HFFc6 (cell line): Measurements from ENCODE around the gene PML. TPM values are rescaled to one million over a fixed set of nuclear protein-coding genes. Genes with fewer than 3 reads are reported as not detected.

Source experiments
- DNase-seq: peaks from one replicate; pipeline ENCODE4 v3.0.0-alpha.2; 2018
- H3K27ac Mint-ChIP-seq: 2 replicates; pipeline ENCODE4 v1.8.0; 2020; ENCODE audit warnings: mild to moderate bottlenecking, mixed read lengths
- H3K27me3 Mint-ChIP-seq: 2 replicates; pipeline ENCODE4 v1.8.0; 2021; ENCODE audit warnings: mild to moderate bottlenecking, moderate library complexity, mixed read lengths; ENCODE audit not compliant: insufficient read depth
- H3K36me3 Mint-ChIP-seq: 2 replicates; pipeline ENCODE4 v1.8.0; 2021; ENCODE audit warnings: low read depth, mixed read lengths
- H3K4me1 Mint-ChIP-seq: 2 replicates; pipeline ENCODE4 v1.8.0; 2020; ENCODE audit warnings: low read depth, mixed read lengths
- H3K4me3 Mint-ChIP-seq: 2 replicates; pipeline ENCODE4 v1.8.0; 2020; ENCODE audit warnings: mild to moderate bottlenecking, moderate library complexity, mixed read lengths
- H3K9me3 Mint-ChIP-seq: 2 replicates; pipeline ENCODE4 v1.8.0; 2020; ENCODE audit warnings: mild to moderate bottlenecking, mixed read lengths
- CTCF ChIP-seq: fragments of 200-600 bp; sonication (generic); IDR thresholded peaks from 2 replicates; pipeline ENCODE4 v1.5.0; 2021; ENCODE audit warnings: antibody characterized with exemption, mild to moderate bottlenecking
- total RNA-seq, 6 experiments: library from RNA; stranded (reverse); fragmentation: NEBNext Ultra II Directional; extraction: Animal tissue kit (Norgen Biotek cat#: 25700); gene quantifications; 2 replicates in 1 of 6; 3 replicates in 5 of 6; pipeline ENCODE4 v1.2.3, GENCODE V29; 2021

PML gene
- total RNA-seq, 6 experiments from 2014 or later, result 45.2 to 51.8 (median 47.5) TPM

DNA sequence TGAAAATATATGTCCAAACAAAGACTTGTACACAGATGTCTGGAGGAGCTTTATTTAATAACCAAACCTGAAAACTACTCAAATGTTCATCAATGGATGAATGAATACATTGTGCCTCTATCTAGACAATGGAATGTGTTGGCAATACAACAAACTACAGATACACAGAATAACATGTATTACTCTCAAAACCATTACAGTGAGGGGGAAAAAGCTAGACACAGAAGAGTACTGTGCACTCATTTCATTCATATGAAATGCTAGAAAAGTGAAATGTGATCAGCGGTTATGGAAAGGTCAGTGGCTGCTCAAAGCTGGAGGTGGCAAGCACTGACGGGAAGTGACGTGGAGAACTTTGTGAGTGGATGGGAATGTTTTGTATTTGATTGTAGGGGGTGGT lies 15.6 kb upstream of the PML start:
- H3K27me3 Mint-ChIP-seq, result peaks cover 4% of the 10 kb centered on the region
- DNase-seq, result no peak
- no peak for TF ChIP-seq CTCF
- H3K36me3 Mint-ChIP-seq, result peaks cover 4% of the 10 kb centered on the region; the same call in 1 of the 2 replicates
- H3K4me3 Mint-ChIP-seq, result no peak overlapping the region
- no peak overlapping the region for H3K27ac Mint-ChIP-seq
- peaks cover 4% of the 10 kb centered on the region; the same call in 1 of the 2 replicates for H3K9me3 Mint-ChIP-seq
- peaks cover 33% of the 10 kb centered on the region for H3K4me1 Mint-ChIP-seq

GRCh38 chr15:73979636-73980035 lies 14.9 kb upstream of the PML start:
- no peak overlapping the region for H3K27ac Mint-ChIP-seq
- H3K9me3 Mint-ChIP-seq, result no peaks in the 10 kb centered on the region; the same call in 1 of the 2 replicates
- peaks cover 41% of the 10 kb centered on the region for H3K4me1 Mint-ChIP-seq
- no peak for TF ChIP-seq CTCF
- DNase-seq, result no peak
- peaks cover 4% of the 10 kb centered on the region for H3K27me3 Mint-ChIP-seq
- peaks cover 6% of the 10 kb centered on the region; the same call in 1 of the 2 replicates for H3K36me3 Mint-ChIP-seq
- no peak overlapping the region for H3K4me3 Mint-ChIP-seq

GRCh38 chr15:73981761-73982221 lies 12.7 kb upstream of the PML start:
- H3K4me1 Mint-ChIP-seq, result peaks cover 58% of the 10 kb centered on the region

GRCh38 chr15:73982222-73982962 lies 12.1 kb upstream of the PML start:
- peak overlapping the region; percentile 77 for H3K4me3 Mint-ChIP-seq
- H3K36me3 Mint-ChIP-seq, result peaks cover 8% of the 10 kb centered on the region; the same call in 1 of the 2 replicates
- H3K27me3 Mint-ChIP-seq, result peaks cover 4% of the 10 kb centered on the region
- H3K9me3 Mint-ChIP-seq, result no peaks in the 10 kb centered on the region
- peak; percentile 86 for DNase-seq
- peak overlapping the region; percentile 97 for H3K27ac Mint-ChIP-seq
- peaks cover 64% of the 10 kb centered on the region for H3K4me1 Mint-ChIP-seq
- no peak for TF ChIP-seq CTCF

More at GRCh38 chr15:73981761-73982221, 12.7 kb upstream of the PML start:
- Mint-ChIP-seq H3K9me3 (no peaks in the 10 kb centered on the region), H3K27me3 (peaks cover 4% of the 10 kb centered on the region), H3K36me3 (peaks cover 8% of the 10 kb centered on the region; the same call in 1 of the 2 replicates), H3K27ac (peak overlapping the region; percentile 97), H3K4me3 (peak overlapping the region; percentile 77)
- no peak for TF ChIP-seq CTCF
- no peak for DNase-seq

DNA sequence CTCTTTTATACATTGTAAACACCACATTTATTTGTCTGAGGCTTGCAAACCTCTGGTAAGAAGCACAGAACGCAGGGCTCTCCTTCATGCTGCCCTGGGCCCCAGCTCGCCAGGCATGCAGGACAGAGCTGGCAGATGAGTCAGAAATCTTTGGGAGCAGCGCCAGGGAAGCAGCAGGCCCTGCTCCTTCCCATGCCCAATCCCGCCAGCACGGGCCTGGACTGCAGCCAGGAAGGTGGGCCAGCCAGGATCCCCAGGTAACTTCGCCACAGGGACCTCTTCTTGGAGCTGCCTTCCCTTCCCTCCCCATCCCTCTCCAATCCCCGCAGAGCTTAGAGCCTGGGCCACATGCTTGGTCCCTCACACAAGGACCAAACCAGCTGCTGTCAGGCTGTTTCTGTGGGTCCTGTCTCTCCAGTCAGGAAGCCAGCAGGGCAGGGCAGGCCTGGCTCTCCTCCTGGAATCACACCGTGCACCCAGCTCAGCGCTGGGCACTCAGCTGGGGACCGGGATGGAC lies 11.2 kb upstream of the PML start:
- H3K4me1 Mint-ChIP-seq, result peaks cover 72% of the 10 kb centered on the region
- H3K36me3 Mint-ChIP-seq, result peaks cover 8% of the 10 kb centered on the region; the same call in 1 of the 2 replicates
- peak; percentile 84 for DNase-seq
- H3K9me3 Mint-ChIP-seq, result no peaks in the 10 kb centered on the region
- peak overlapping the region; percentile 97 for H3K27ac Mint-ChIP-seq
- H3K27me3 Mint-ChIP-seq, result peaks cover 1% of the 10 kb centered on the region
- H3K4me3 Mint-ChIP-seq, result peak overlapping the region; percentile 77
- TF ChIP-seq CTCF, result no peak
